Measurements from ENCODE around the gene PDZD4.

DNA sequence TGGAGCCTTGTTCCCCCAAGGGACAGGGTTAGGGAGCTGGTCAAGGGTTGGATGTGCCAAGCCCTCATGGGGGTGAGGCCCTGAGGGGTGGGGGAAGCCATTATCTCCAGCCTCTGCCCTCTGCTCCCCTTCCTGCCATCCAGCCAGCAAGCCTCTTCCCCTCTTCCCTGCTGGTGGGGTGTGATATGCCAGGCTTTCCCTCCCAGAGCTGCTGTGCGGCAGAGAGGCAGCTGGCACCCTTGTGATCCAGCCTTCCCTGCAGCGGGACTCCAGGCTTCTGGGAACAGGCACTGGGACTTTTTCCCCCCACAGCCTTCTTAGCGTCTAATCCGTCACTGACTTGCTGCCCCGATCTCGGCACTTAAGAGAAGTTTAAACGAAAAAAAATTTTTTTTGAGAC, 29.6 kb downstream of the PDZD4 start:
- TF ChIP-seq POLR2A (IDR thresholded peaks at IDR 0.05; ENCODE audit: low read length) (no peak), GATA1 (IDR thresholded peaks at IDR 0.05; ENCODE audit: low read depth, low read length) (no peak)

Measured in erythroblast (primary cell).